Cardiac septum (tissue), 1 donor: ENCODE data around the gene TINCR. TPM values are rescaled to one million over a fixed set of nuclear protein-coding genes. Genes with fewer than 3 reads are reported as not detected.
"Not testable (repeated sequence)": the region's sequence is repeated elsewhere in the genome, so short reads cannot be mapped to it uniquely, and the experiment has no call there.

Experiments
- DNase-seq: peaks from one replicate; pipeline ENCODE4 v3.0.0-alpha.2; 2020; ENCODE audit warnings: low spot score
- intact Hi-C: fragments of 100-400 bp; cut with DNase I; formaldehyde crosslinking; loops from one replicate; pipeline ENCODE4 v1.14.0; 2022
- long read RNA-seq: library from polyadenylated mRNA; unstranded; transcript quantifications from one replicate; pipeline ENCODE4 v2.0.0, GENCODE V29; 2021
- total RNA-seq: library from RNA; stranded (reverse); fragmentation: NEBNext Ultra II Directional; extraction: Animal tissue kit (Norgen Biotek cat#: 25700); gene quantifications from one replicate; pipeline ENCODE4 v1.2.1, GENCODE V29; 2021
- donor health status: DM: no; HTN: no; CAD: no.

The TINCR gene
- total RNA-seq: 0.16 TPM
- long read RNA-seq: 0 reads

DNA sequence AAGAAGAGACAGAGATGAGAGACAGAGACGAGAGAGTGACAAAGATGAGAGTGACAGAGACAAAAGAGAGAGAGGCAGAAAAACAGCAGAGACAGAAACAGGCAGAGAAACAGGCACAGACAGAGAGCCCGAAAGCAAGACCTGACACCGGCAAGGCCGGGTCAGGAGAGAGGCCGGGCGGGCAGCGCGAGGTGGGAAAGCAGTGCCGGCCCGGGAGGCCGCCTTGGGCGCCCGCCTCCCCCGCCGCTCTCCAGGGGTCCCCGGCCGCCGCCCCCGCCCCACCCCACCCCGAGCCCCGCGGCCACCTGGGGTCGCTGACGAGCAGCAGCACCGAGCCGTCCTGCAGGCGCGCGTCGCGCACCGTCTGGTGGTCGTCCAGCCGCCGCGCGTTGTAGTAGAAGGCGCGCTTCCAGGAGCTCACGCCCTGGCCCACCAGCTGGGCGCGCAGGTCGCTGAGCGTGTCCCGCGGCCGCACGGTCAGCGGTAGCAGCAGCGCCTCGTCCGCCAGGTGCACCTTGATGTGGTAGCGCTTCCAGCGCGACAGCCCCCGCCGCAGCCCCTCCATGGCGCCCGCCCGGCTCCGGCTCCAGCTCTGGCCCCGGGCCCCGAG lies at the start of gene TINCR:
Gene TINCR, minus strand, starts transcription at position 594 of the 610 bp plus-strand sequence.
- intact Hi-C loops: no loop called here
- DNase-seq: no peak

- intact Hi-C loops: no loop called here
- DNase-seq: no peak
Observed at GRCh38 chr19:5617080-5617479, 49.3 kb upstream of the TINCR start.

DNA sequence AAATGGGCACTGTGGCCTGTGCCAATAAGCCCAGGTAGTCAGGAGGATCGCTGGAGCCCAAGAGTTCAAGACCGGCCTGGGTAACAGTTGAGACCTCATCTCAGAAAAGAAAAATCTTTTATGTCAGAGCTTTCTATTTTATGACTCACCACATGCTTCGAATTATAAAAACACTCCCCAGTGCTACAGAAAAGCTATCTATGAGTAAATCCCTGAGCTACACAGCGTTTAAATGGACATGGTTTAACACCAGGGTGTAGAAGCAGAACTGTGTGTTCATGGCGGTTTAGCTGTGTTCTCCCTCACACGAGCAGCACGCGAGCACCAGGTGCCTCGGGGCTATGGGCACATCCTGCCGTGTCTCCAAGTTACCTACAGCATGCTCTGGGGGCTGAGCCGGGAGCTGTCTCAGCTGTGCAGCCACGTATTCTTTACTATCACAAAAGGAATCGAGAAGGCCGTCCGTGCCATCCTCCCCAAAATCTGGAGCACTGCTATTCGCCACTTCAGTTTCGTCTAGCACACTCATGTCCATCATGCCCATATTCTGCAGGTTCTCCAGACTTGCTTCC lies 48.1 kb upstream of the TINCR start:
- DNase-seq: no peak
- intact Hi-C loops: no loop called here

DNA sequence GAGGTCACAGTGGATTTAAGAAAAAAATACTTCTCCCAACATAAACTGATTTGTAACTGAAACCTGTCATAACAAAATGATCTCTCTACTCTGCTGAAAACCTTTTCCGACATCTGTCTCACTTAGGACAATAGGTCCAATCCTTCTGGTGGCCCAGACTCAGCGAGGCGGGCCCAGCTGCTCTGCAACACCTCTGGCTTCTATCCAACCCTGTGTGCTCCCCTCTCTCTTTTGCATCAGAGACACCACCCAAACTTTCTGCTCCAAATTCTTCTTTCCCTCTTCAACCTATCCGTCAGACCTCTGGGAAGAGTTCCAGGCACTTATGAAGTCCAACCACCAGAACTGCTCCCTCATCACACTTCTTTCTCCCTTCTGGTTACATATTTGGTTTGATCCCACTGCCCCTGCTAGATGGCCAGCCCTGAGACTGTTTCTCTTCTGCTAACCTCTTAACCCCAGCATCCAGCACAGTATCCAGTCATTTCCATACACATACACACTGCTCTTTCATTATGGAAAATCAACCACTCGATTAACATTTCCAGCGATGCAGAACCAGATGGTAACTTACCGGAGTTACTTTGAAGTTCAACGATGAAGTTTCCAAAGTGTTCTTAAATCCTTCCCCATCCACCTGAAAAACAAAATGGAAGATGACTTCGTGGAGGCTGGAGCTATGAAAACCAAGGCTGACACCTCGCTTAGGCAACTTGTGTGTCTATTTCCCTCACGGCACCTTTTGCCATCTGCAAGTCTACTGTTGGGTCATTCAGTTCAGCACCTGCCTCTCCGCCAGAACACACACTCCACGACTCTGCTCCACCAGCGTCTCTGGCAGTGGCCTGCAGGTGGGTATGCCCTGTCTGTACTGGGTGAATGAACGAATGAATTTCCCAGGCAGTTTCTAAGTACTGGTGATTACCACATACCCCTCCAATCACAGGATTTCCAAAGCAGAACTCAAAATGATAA lies 45.4 kb upstream of the TINCR start:
- intact Hi-C loops: no loop called here
- no peak for DNase-seq

- intact Hi-C loops: no loop called here
- DNase-seq: no peak
Observed at GRCh38 chr19:5609881-5610448, 42.2 kb upstream of the TINCR start.

GRCh38 chr19:5608766-5609165 lies 41.0 kb upstream of the TINCR start:
- DNase-seq, intact Hi-C loops: not testable (repeated sequence)

DNA sequence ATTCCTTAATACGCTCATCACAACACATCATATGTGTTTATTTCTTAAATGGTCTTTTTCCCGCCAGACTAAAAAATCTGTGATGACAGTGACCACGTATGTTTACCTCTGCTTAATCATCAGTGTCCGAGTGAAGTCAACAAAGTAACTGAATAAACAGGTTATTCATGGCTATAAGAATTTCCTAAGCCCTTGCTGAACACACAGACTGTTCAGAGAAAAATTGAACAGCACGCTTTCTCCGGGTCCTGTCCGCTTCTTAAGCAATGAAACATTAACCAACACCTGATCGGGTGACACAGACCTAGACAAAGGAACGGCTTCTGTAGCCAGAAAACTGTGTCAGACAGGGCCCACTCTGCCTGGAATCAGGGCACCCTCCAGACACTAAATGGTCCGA lies 40.5 kb upstream of the TINCR start:
- DNase-seq: no peak
- intact Hi-C loops: no loop called here

- DNase-seq: no peak
- intact Hi-C loops: no loop called here
Observed at GRCh38 chr19:5607318-5608275, 39.8 kb upstream of the TINCR start.

GRCh38 chr19:5605362-5605761 lies 37.6 kb upstream of the TINCR start:
- DNase-seq: no peak
- intact Hi-C loops: no loop called here

GRCh38 chr19:5603626-5604025 lies 35.9 kb upstream of the TINCR start:
- no peak for DNase-seq

DNA sequence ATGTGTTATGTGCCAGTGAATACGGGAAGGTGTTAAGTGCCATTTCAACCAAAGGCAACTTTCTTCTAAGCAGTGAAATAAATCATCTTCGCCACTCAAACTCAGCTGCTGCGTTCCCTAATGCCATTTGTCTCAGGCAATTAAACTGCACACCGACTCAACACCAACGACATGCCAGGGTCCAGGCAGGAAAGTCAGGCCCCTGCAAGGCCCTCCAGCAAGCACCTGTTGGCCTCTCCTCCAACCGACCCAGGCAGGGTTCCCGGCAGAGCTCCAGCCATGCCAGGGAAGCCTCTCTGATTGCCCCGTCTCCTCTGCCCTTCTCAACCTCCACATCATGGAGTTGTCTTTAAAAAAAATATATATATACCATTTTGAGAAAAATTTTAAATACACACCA lies 33.0 kb upstream of the TINCR start:
- no peak for DNase-seq
- intact Hi-C loops: no loop called here

More at GRCh38 chr19:5603626-5604025, 35.9 kb upstream of the TINCR start:
- intact Hi-C loops: no loop called here

GRCh38 chr19:5595745-5596144 lies 28.0 kb upstream of the TINCR start:
- intact Hi-C loops: no loop called here
- DNase-seq: no peak

DNA sequence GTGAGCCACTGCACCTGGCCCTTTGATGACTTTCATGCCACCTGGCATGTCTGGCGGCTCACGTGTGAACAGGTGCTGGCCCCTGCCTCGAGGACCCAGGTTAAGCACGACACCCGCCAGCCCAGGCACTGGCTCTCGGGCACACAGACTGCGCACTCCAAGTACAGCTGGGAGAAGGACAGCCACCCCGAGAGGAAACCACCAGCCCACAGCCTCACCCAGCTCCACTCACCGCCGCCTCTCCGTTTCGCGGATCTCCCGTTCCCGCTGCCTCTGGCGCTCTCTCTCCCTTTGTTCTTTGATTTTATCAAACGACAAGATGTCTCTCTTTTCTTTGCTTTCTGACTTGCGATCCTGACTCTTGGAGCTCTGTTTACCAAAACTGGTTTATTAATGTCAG lies 27.4 kb upstream of the TINCR start:
- intact Hi-C loops: no loop called here
- DNase-seq: no peak

DNA sequence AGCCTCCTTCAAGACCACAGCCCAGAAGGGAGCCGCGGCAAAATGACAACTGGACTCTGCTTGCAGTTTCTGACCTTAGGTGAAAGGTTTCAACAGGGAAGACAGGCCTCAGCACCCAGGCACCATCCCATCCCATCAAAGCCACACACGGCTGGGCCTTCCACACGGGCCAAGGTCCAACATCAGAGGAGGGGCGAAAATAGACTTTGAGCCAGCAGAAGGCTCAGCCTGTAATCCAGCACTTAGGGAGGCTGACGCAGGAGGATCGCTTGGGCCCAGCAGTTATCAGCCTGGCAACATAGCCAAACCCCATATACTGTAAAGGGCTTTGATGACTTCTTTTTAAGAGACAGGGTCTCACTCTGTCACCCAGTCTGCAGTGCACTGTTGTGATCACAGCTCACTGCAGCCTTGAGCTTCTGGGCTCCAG lies 26.8 kb upstream of the TINCR start:
- no peak for DNase-seq
- intact Hi-C loops: no loop called here

DNA sequence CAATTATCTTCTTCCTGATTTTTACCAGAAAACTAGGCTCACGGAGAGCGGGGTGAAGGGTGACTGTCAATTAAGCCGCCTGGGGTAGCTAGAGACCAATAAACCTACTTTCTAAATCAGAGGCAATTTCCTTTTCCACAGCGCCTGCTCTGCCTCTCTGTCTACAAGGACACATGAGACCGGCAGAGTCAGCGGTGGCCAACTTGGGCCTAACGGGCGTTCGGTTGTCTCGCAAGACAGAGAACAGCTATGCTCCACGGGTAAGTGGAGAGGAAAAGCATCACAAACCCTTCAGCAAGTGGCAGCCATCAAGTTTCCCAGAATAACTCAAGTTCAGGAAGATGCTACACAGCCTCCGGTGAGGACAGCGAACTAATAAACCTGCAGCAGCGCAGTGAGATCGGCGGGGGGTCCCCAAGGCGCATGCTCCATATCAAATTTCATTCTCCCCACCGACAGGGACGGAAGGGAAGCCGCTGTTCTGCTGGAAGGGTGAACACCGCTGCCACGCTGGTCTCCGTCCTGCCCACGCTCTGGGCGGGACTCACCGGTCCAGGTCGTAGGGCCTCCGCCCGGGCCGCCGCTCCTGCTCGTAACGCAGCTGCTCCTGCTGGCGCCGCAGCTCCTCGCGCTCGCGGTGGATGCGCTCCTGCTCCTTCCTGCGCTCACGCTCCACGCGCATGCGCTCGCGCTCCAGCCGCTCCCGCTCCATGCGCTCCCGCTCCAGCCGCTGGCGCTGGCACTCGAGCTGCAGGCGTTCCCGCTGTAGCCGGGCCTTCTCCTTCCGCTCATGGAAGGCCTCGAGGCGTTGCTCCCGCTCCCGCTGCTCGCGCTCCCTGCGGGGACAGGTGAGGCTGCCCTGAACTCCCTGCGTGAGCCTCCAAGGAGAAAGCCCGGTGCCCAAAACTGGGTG lies 25.8 kb upstream of the TINCR start:
- intact Hi-C loops: no loop called here
- DNase-seq: no peak

GRCh38 chr19:5592531-5593342 lies 25.0 kb upstream of the TINCR start:
- no peak for DNase-seq
- intact Hi-C loops: no loop called here

- DNase-seq: no peak
- intact Hi-C loops: no loop called here
Observed at GRCh38 chr19:5591476-5591875, 23.7 kb upstream of the TINCR start.

DNA sequence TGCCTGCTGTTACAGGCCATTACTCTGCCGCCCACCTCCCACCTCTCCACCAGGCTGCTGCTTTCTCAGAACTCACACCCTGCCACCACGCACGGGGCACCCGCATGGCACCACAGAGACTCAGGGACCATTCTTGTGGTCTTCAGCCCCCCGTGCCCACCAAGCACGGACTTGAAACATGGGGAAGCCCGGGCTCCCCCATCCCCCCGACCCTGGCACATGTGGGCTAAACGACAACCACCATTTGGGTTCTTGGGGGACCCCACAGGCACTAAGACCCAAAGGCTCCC lies 23.1 kb upstream of the TINCR start:
- intact Hi-C loops: no loop called here
- DNase-seq: no peak
